Measurements from ENCODE around the gene CCDC138. TPM values are rescaled to one million over a fixed set of nuclear protein-coding genes. Genes with fewer than 3 reads are reported as not detected.

The CCDC138 gene
- total RNA-seq, 4 donors from 2014 or later = 3.7 to 5.5 (median 4.4) TPM; not detected in 1

- TF ChIP-seq POLR2A (IDR thresholded peaks at IDR 0.05) (no peak), EP300 (IDR thresholded peaks at IDR 0.05; ENCODE audit: low read depth) (no peak), POLR2AphosphoS5 (IDR thresholded peaks at IDR 0.05) (no peak)
- TF ChIP-seq, protein P1, sequence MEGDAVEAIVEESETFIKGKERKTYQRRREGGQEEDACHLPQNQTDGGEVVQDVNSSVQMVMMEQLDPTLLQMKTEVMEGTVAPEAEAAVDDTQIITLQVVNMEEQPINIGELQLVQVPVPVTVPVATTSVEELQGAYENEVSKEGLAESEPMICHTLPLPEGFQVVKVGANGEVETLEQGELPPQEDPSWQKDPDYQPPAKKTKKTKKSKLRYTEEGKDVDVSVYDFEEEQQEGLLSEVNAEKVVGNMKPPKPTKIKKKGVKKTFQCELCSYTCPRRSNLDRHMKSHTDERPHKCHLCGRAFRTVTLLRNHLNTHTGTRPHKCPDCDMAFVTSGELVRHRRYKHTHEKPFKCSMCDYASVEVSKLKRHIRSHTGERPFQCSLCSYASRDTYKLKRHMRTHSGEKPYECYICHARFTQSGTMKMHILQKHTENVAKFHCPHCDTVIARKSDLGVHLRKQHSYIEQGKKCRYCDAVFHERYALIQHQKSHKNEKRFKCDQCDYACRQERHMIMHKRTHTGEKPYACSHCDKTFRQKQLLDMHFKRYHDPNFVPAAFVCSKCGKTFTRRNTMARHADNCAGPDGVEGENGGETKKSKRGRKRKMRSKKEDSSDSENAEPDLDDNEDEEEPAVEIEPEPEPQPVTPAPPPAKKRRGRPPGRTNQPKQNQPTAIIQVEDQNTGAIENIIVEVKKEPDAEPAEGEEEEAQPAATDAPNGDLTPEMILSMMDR (IDR thresholded peaks at IDR 0.05) = no peak
- Histone ChIP-seq H3K4me3 (no peak overlapping the region), H3K27ac (no peak overlapping the region), H3K9me3 (peaks cover 0 to 18% of the 10 kb centered on the region in 2 donors), H3K4me1 (no peaks in the 10 kb centered on the region), H3K27me3 (no peaks in the 10 kb centered on the region), H3K36me3 (peaks cover 0 to 5% (median 0%) of the 10 kb centered on the region in 4 donors)
- in situ Hi-C loops (cut with MboI; ENCODE audit: low pct_ligation_motif_present in 1 of 4, low pct_unique_long_range_greater_than_20kb in 1 of 4, low sequenced_read_pairs in 3 of 4) (no loop called here), intact Hi-C loops (cut with DNase I; ENCODE audit: low total_unique reads) (no loop called here)
- no peak for DNase-seq
- WGBS, 2 donors (ENCODE audit: low coverage in 1 of 2) = 77 to 83% methylated on average over 1 of the region's 1 CpG
These were observed 19.2 kb downstream of the CCDC138 start for GRCh38 chr2:108805782-108806181.

DNA sequence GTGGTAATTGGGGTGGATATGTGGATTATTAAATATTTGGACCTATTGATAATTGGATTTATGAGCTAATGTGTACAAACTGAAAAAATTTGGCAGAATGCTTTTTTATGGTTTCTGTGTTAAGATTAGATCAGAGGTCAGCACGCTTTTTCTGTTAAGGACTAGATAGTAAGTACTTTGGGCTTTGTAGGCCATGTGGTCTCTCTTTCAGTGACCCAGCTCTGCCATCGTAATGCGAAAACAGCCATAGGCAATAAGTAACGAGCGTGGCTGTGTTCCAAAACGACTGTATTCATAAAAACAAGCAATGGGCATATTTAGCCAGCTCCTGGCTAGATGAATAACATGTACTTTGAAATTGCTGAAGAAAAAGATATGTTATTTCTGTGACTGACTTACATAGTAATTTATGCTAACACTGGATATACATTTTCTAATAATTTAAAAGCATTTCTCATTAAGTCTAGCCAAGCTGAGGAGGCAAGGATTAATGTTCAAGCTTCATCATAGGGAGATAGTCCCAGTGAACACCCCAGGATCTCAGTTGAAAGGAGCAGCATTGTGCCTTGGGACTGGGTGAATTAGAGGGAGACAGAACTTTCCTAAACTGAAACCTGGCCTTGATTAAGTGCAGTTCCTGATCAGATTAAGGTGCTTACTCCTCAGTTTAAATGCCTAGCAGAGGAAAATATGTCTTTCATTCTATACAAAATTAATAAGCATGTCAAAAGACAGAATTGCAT, 20.0 kb downstream of the CCDC138 start:
- Histone ChIP-seq H3K27me3 (no peaks in the 10 kb centered on the region), H3K4me3 (no peak overlapping the region), H3K36me3 (peaks cover 0 to 5% (median 0%) of the 10 kb centered on the region in 4 donors), H3K4me1 (no peaks in the 10 kb centered on the region), H3K27ac (no peak overlapping the region), H3K9me3 (peaks cover 0 to 18% of the 10 kb centered on the region in 2 donors)
- TF ChIP-seq POLR2A (IDR thresholded peaks at IDR 0.05) (no peak), EP300 (IDR thresholded peaks at IDR 0.05; ENCODE audit: low read depth) (no peak), POLR2AphosphoS5 (IDR thresholded peaks at IDR 0.05) (no peak)
- TF ChIP-seq, protein P1 (IDR thresholded peaks at IDR 0.05) = no peak
- in situ Hi-C loops (cut with MboI; ENCODE audit: low pct_ligation_motif_present in 1 of 4, low pct_unique_long_range_greater_than_20kb in 1 of 4, low sequenced_read_pairs in 3 of 4) = no loop called here
- 87 to 91% methylated on average over 6 of the region's 6 CpGs for WGBS, 2 donors (ENCODE audit: low coverage in 1 of 2)
- no peak for DNase-seq
- intact Hi-C loops (cut with DNase I; ENCODE audit: low total_unique reads) = no loop called here

- Histone ChIP-seq H3K27ac (no peak overlapping the region), H3K9me3 (peaks cover 0 to 18% of the 10 kb centered on the region in 2 donors), H3K4me3 (no peak overlapping the region), H3K27me3 (no peaks in the 10 kb centered on the region), H3K4me1 (no peaks in the 10 kb centered on the region), H3K36me3 (peaks cover 0 to 5% (median 1%) of the 10 kb centered on the region in 4 donors)
- intact Hi-C loops (cut with DNase I; ENCODE audit: low total_unique reads) (no loop called here), in situ Hi-C loops (cut with MboI; ENCODE audit: low pct_ligation_motif_present in 1 of 4, low pct_unique_long_range_greater_than_20kb in 1 of 4, low sequenced_read_pairs in 3 of 4) (no loop called here)
- WGBS, 2 donors (ENCODE audit: low coverage in 1 of 2) = 91 to 100% methylated on average over 1 to 3 of the region's 3 CpGs
- TF ChIP-seq, protein P1 (IDR thresholded peaks at IDR 0.05) = no peak
- no peak for DNase-seq
These were observed 23.4 kb downstream of the CCDC138 start for GRCh38 chr2:108809936-108810335.

GRCh38 chr2:108810993-108811957, 24.7 kb downstream of the CCDC138 start:
- Histone ChIP-seq H3K36me3 (peaks cover 0 to 5% (median 1%) of the 10 kb centered on the region in 4 donors), H3K4me1 (no peaks in the 10 kb centered on the region), H3K27ac (no peak overlapping the region), H3K9me3 (peaks cover 0 to 18% of the 10 kb centered on the region in 2 donors), H3K4me3 (no peak overlapping the region), H3K27me3 (no peaks in the 10 kb centered on the region)
- intact Hi-C loops (cut with DNase I; ENCODE audit: low total_unique reads) = no loop called here
- 93 to 97% methylated on average over 3 to 4 of the region's 4 CpGs for WGBS, 2 donors (ENCODE audit: low coverage in 1 of 2)
- TF ChIP-seq, protein P1 (IDR thresholded peaks at IDR 0.05) = no peak
- TF ChIP-seq POLR2AphosphoS5 (IDR thresholded peaks at IDR 0.05) (no peak), POLR2A (IDR thresholded peaks at IDR 0.05) (no peak), EP300 (IDR thresholded peaks at IDR 0.05; ENCODE audit: low read depth) (no peak)
- in situ Hi-C loops (cut with MboI; ENCODE audit: low pct_ligation_motif_present in 1 of 4, low pct_unique_long_range_greater_than_20kb in 1 of 4, low sequenced_read_pairs in 3 of 4) = no loop called here
- DNase-seq = no peak

All from transverse colon (tissue), 4 donors.